ENCODE data around the gene PCDHA7.
"Not testable (repeated sequence)": the region's sequence is repeated elsewhere in the genome, so short reads cannot be mapped to it uniquely, and the experiment has no call there.

Gene PCDHA7

GRCh38 chr5:140822969-140823368 lies 11.1 kb upstream of the PCDHA7 start:
- DNase-seq (ENCODE audit: low read depth in 2 of 2) = not testable (repeated sequence)

DNA sequence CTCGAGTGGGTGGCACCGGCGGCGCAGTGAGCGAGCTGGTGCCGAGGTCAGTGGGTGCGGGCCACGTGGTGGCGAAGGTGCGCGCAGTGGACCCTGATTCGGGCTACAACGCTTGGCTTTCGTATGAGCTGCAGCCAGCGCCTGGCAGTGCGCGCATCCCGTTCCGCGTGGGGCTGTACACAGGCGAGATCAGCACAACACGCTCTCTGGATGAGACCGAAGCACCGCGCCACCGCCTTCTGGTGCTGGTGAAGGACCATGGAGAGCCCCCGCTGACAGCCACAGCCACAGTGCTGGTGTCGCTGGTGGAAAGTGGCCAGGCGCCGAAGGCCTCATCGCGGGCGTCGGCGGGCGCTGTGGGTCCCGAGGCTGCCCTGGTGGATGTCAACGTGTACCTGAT lies 10.6 kb upstream of the PCDHA7 start:
- DNase-seq (ENCODE audit: low read depth in 2 of 2) = no peak

DNA sequence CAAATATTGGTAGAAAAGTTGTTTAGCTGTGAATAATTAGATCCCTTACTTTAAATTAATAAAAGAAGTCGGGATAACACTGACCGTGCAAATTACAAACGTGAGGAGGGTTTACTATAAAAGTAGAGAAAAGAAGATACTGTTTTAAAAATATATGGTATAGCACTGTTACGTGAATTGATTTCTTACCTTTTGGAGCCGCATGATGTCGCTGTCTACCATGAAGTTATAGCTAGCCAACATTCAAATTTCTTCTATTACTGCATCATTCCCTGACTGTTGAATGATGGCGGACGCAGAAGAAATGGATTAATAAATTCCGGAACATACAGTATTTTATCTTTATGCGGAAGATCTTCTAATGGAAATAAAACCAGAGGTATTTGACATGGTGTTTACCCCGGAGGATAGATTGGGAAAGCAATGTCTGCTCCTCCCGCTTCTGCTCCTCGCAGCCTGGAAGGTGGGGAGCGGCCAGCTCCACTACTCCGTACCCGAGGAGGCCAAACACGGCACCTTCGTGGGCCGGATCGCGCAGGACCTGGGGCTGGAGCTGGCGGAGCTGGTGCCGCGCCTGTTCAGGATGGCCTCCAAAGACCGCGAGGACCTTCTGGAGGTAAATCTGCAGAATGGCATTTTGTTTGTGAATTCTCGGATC lies 6.2 kb upstream of the PCDHA7 start, which contains the start of gene PCDHA6:
Gene PCDHA6 (plus strand): TSS at position 257 of the 658 bp plus-strand sequence. CDS start 132 bp downstream, at position 389.
- no peak for DNase-seq (ENCODE audit: low read depth in 2 of 2)

DNA sequence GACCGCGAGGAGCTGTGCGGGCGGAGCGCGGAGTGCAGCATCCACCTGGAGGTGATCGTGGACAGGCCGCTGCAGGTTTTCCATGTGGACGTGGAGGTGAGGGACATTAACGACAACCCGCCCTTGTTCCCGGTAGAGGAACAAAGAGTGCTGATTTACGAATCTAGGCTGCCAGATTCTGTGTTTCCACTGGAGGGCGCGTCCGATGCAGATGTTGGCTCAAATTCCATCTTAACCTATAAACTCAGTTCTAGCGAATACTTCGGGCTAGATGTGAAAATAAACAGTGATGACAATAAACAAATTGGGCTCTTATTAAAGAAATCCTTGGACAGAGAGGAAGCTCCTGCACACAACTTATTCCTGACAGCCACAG lies 5.7 kb upstream of the PCDHA7 start:
- DNase-seq (ENCODE audit: low read depth in 2 of 2) = no peak

DNA sequence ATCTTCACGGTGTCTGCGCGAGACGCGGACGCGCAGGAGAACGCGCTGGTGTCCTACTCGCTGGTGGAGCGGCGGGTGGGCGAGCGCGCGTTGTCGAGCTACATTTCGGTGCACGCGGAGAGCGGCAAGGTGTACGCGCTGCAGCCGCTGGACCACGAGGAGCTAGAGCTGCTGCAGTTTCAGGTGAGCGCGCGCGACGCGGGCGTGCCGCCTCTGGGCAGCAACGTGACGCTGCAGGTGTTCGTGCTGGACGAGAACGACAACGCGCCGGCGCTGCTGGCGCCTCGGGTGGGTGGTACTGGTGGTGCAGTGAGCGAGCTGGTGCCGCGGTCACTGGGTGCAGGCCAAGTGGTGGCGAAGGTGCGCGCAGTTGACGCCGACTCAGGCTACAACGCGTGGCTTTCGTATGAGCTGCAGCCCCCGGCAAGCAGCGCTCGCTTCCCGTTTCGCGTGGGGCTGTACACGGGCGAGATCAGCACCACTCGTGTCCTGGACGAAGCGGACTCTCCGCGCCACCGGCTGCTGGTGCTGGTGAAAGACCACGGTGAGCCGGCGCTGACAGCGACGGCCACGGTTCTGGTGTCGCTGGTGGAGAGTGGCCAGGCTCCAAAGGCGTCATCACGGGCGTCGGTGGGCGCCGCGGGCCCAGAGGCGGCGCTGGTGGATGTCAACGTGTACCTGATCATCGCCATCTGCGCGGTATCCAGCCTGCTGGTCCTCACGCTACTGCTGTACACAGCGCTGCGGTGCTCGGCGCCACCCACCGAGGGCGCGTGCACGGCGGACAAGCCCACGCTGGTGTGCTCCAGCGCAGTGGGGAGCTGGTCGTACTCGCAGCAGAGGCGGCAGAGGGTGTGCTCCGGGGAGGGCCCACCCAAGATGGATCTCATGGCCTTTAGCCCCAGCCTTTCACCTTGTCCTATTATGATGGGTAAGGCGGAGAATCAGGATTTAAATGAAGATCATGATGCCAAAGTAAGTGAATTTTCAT lies 4.3 kb upstream of the PCDHA7 start:
- DNase-seq (ENCODE audit: low read depth in 2 of 2) = not testable (repeated sequence)

DNA sequence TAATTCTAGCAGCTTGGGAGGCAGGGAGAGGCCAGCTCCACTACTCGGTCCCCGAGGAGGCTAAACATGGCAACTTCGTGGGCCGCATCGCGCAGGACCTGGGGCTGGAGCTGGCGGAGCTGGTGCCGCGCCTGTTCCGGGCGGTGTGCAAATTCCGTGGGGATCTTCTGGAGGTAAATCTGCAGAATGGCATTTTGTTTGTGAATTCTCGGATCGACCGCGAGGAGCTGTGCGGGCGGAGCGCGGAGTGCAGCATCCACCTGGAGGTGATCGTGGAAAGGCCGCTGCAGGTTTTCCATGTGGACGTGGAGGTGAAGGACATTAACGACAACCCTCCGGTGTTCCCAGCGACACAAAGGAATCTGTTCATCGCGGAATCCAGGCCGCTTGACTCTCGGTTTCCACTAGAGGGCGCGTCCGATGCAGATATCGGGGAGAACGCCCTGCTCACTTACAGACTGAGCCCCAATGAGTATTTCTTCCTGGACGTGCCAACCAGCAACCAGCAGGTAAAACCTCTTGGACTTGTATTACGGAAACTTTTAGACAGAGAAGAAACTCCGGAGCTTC lies 455 bp downstream of the PCDHA7 start:
- not testable (repeated sequence) for DNase-seq (ENCODE audit: low read depth in 2 of 2)

DNA sequence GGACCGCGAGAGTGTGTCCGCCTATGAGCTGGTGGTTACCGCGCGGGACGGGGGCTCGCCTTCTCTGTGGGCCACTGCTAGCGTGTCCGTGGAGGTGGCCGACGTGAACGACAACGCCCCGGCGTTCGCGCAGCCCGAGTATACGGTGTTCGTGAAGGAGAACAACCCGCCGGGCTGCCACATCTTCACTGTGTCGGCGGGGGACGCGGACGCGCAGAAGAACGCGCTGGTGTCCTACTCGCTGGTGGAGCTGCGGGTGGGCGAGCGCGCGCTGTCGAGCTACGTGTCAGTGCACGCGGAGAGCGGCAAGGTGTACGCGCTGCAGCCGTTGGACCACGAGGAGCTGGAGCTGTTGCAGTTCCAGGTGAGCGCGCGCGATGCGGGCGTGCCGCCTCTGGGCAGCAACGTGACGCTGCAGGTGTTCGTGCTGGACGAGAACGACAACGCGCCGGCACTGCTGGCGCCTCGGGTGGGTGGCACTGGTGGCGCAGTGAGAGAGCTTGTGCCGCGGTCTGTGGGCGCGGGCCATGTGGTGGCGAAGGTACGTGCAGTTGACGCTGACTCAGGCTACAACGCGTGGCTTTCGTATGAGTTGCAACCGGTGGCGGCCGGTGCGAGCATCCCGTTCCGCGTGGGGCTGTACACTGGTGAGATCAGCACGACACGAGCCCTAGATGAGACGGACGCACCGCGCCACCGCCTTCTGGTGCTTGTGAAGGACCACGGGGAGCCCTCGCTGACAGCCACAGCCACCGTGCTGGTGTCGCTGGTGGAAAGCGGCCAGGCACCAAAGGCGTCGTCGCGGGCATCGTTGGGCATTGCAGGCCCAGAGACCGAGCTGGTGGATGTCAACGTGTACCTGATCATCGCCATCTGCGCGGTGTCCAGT lies 1.8 kb downstream of the PCDHA7 start:
- no peak for DNase-seq (ENCODE audit: low read depth in 2 of 2)

GRCh38 chr5:140840978-140841962 lies 7.2 kb downstream of the PCDHA7 start, which contains the start of gene PCDHA8:
TSS of gene PCDHA8 (plus strand) at chr5:140841187. CDS start at chr5:140841322, 135 bp downstream.
- DNase-seq (ENCODE audit: low read depth in 2 of 2) = no peak

DNA sequence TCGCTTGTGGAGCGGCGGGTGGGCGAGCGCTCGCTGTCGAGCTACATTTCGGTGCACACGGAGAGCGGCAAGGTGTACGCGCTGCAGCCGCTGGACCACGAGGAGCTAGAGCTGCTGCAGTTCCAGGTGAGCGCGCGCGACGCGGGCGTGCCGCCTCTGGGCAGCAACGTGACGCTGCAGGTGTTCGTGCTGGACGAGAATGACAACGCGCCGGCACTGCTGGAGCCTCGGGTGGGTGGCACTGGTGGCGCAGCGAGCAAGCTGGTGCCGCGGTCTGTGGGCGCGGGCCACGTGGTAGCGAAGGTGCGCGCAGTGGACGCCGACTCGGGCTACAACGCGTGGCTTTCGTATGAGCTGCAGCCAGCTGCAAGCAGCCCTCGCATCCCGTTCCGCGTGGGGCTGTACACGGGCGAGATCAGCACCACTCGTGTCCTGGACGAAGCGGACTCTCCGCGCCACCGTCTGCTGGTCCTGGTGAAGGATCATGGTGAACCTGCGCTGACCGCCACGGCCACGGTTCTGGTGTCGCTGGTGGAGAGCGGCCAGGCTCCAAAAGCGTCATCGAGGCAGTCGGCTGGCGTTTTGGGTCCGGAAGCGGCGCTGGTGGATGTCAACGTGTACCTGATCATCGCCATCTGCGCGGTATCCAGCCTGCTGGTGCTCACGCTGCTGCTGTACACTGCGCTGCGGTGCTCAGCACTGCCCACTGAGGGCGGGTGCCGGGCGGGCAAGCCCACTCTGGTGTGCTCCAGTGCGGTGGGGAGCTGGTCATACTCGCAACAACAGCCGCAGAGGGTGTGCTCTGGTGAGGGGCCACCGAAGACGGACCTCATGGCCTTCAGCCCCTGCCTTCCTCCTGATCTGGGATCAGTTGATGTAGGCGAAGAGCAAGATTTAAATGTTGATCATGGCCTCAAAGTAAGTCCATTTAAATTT lies 9.0 kb downstream of the PCDHA7 start:
- DNase-seq (ENCODE audit: low read depth in 2 of 2) = no peak

GRCh38 chr5:140848139-140849102 lies 14.4 kb downstream of the PCDHA7 start, which contains the start of gene PCDHA9:
TSS of gene PCDHA9 (plus strand) at chr5:140848382. CDS start at chr5:140848496, 114 bp downstream.
- not testable (repeated sequence) for DNase-seq (ENCODE audit: low read depth in 2 of 2)

- DNase-seq (ENCODE audit: low read depth in 2 of 2) = not testable (repeated sequence)
Observed at GRCh38 chr5:140849831-140850634, 16.0 kb downstream of the PCDHA7 start.

DNA sequence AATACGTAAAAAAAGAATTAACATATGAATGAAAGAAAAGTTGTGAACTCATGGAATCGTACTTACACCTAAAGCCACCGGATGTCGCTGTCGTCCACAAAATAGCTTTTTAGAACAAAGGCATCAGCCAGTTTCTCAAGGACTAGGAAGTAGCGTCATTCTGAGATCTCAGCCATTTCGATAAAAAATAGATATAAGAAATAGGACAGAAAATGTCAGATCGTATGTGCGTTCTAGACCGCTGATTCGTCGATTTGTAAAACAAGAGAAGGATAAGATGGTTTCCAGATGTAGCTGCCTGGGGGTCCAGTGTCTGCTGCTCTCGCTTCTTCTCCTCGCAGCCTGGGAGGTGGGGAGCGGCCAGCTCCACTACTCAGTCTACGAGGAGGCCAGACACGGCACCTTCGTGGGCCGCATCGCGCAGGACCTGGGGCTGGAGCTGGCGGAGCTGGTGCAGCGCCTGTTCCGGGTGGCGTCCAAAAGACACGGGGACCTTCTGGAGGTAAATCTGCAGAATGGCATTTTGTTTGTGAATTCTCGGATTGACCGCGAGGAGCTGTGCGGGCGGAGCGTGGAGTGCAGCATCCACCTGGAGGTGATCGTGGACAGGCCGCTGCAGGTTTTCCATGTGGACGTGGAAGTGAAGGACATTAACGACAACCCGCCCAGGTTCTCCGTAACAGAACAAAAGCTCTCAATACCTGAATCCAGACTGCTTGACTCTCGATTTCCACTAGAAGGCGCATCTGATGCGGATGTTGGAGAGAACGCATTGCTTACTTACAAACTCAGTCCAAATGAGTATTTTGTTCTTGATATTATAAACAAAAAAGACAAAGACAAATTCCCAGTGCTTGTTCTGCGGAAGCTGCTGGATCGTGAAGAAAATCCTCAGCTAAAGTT lies 22.0 kb downstream of the PCDHA7 start, which contains the start of gene PCDHA10:
Gene PCDHA10 (plus strand): TSS at position 126 of the 903 bp plus-strand sequence. CDS start 152 bp downstream, at position 278.
- no peak for DNase-seq (ENCODE audit: low read depth in 2 of 2)

- no peak for DNase-seq (ENCODE audit: low read depth in 2 of 2)
Observed at GRCh38 chr5:140857177-140857986, 23.3 kb downstream of the PCDHA7 start.

DNA sequence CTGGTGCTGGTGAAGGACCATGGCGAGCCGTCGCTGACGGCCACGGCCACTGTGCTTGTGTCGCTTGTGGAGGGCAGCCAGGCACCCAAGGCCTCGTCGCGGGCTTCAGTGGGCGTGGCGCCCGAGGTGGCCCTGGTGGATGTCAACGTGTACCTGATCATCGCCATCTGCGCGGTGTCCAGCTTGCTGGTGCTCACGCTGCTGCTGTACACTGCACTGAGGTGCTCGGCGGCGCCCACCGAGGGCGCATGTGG lies 23.8 kb downstream of the PCDHA7 start:
- no peak for DNase-seq (ENCODE audit: low read depth in 2 of 2)

All from stimulated activated CD8-positive, alpha-beta memory T cell treated with anti-CD3 and anti-CD28 coated beads, Interleukin-2, amount 100 ng/mL, for 1 hour (primary cell).